ENCODE results near the gene PPP1R3F. TPM values are rescaled to one million over a fixed set of nuclear protein-coding genes. Genes with fewer than 3 reads are reported as not detected.

The PPP1R3F gene
- total RNA-seq: 5.7 and 7.2 TPM in 2 replicates

- DNase-seq (ENCODE audit: extremely low read depth, low read depth, low spot score): no peak
Measured at GRCh38 chrX:49269767-49270248, at the start of gene PPP1R3F. Gene PPP1R3F, plus strand, starts transcription at chrX:49269793. Its CDS starts 77 bp downstream, at chrX:49269870.

GRCh38 chrX:49220100-49220499 is 49.5 kb upstream of the PPP1R3F start:
- no peak for DNase-seq (ENCODE audit: extremely low read depth, low read depth, low spot score)

- no peak for DNase-seq (ENCODE audit: extremely low read depth, low read depth, low spot score)
Measured at GRCh38 chrX:49221868-49222267, 47.7 kb upstream of the PPP1R3F start.

GRCh38 chrX:49225858-49226257 is 43.7 kb upstream of the PPP1R3F start:
- no peak for DNase-seq (ENCODE audit: extremely low read depth, low read depth, low spot score)

GRCh38 chrX:49226946-49227345 is 42.6 kb upstream of the PPP1R3F start:
- DNase-seq (ENCODE audit: extremely low read depth, low read depth, low spot score): no peak

GRCh38 chrX:49227726-49228125 is 41.9 kb upstream of the PPP1R3F start:
- no peak for DNase-seq (ENCODE audit: extremely low read depth, low read depth, low spot score)

GRCh38 chrX:49228185-49228584 is 41.4 kb upstream of the PPP1R3F start:
- DNase-seq (ENCODE audit: extremely low read depth, low read depth, low spot score): no peak

GRCh38 chrX:49230500-49231232 is 38.9 kb upstream of the PPP1R3F start:
- no peak for DNase-seq (ENCODE audit: extremely low read depth, low read depth, low spot score)

- no peak for DNase-seq (ENCODE audit: extremely low read depth, low read depth, low spot score)
Measured at GRCh38 chrX:49231333-49232000, 38.1 kb upstream of the PPP1R3F start.

- no peak for DNase-seq (ENCODE audit: extremely low read depth, low read depth, low spot score)
Measured at GRCh38 chrX:49232525-49232924, 37.1 kb upstream of the PPP1R3F start.

GRCh38 chrX:49233176-49233575 is 36.4 kb upstream of the PPP1R3F start, which contains the start of gene CACNA1F:
Gene CACNA1F, minus strand, starts transcription at chrX:49233340. Its CDS starts 31 bp downstream, at chrX:49233309.
- no peak for DNase-seq (ENCODE audit: extremely low read depth, low read depth, low spot score)

- no peak for DNase-seq (ENCODE audit: extremely low read depth, low read depth, low spot score)
Measured at GRCh38 chrX:49233887-49234555, 35.6 kb upstream of the PPP1R3F start.

GRCh38 chrX:49237060-49237459 is 32.5 kb upstream of the PPP1R3F start:
- DNase-seq (ENCODE audit: extremely low read depth, low read depth, low spot score): no peak

GRCh38 chrX:49238735-49239134 is 30.9 kb upstream of the PPP1R3F start:
- no peak for DNase-seq (ENCODE audit: extremely low read depth, low read depth, low spot score)

GRCh38 chrX:49242545-49243066 is 27.0 kb upstream of the PPP1R3F start:
- no peak for DNase-seq (ENCODE audit: extremely low read depth, low read depth, low spot score)

- DNase-seq (ENCODE audit: extremely low read depth, low read depth, low spot score): no peak
Measured at GRCh38 chrX:49243166-49243565, 26.4 kb upstream of the PPP1R3F start.

GRCh38 chrX:49244207-49244606 is 25.4 kb upstream of the PPP1R3F start:
- no peak for DNase-seq (ENCODE audit: extremely low read depth, low read depth, low spot score)

GRCh38 chrX:49246541-49246940 is 23.1 kb upstream of the PPP1R3F start:
- no peak for DNase-seq (ENCODE audit: extremely low read depth, low read depth, low spot score)

- no peak for DNase-seq (ENCODE audit: extremely low read depth, low read depth, low spot score)
Measured at GRCh38 chrX:49247346-49247745, 22.2 kb upstream of the PPP1R3F start.

- no peak for DNase-seq (ENCODE audit: extremely low read depth, low read depth, low spot score)
Measured at GRCh38 chrX:49247916-49248811, 21.4 kb upstream of the PPP1R3F start.
